Neutrophil (primary cell): ENCODE measurements around the gene MAP3K6.

Experiments
- H3K27ac ChIP-seq: fragments of 200-600 bp; sonication (generic); 2 replicates; pipeline ENCODE4 v1.5.1; 2016; ENCODE audit warnings: mild to moderate bottlenecking, moderate library complexity
- H3K27me3 ChIP-seq: fragments of 200-600 bp; sonication (generic); 2 replicates; pipeline ENCODE4 v1.6.0; 2016; ENCODE audit warnings: mild to moderate bottlenecking
- H3K36me3 ChIP-seq: fragments of 200-600 bp; sonication (generic); 2 replicates; pipeline ENCODE4 v1.5.1; 2017
- H3K4me1 ChIP-seq, 2 experiments: fragments of 200-600 bp in 1 of 2; sonication (generic) in 1 of 2; 1 replicate in 1 of 2; 2 replicates in 1 of 2; pipeline versions ENCODE4 v1.5.1 to v1.6.1; 2013 to 2016; ENCODE audit warnings: low read depth in 1 of 2, low read length in 1 of 2, mild to moderate bottlenecking in 1 of 2, moderate library complexity in 1 of 2; ENCODE audit not compliant: control insufficient read depth in 1 of 2, insufficient read depth in 1 of 2
- H3K4me3 ChIP-seq, 2 experiments: fragments of 200-600 bp in 1 of 2; sonication (generic) in 1 of 2; 1 replicate in 1 of 2; 2 replicates in 1 of 2; pipeline ENCODE4 v1.5.1; 2013 to 2016; ENCODE audit warnings: low read depth in 1 of 2, low read length in 1 of 2, mild to moderate bottlenecking in 1 of 2, moderate library complexity in 1 of 2
- H3K9me3 ChIP-seq: fragments of 200-600 bp; sonication (generic); 2 replicates; pipeline ENCODE4 v1.5.1; 2016
- TF ChIP-seq, protein P1 (sequence below): fragments of 200-600 bp; sonication (generic); IDR thresholded peaks from 2 replicates; pipeline ENCODE4 v1.5.1; 2016; ENCODE audit warnings: antibody characterized with exemption

Gene MAP3K6, protein sequence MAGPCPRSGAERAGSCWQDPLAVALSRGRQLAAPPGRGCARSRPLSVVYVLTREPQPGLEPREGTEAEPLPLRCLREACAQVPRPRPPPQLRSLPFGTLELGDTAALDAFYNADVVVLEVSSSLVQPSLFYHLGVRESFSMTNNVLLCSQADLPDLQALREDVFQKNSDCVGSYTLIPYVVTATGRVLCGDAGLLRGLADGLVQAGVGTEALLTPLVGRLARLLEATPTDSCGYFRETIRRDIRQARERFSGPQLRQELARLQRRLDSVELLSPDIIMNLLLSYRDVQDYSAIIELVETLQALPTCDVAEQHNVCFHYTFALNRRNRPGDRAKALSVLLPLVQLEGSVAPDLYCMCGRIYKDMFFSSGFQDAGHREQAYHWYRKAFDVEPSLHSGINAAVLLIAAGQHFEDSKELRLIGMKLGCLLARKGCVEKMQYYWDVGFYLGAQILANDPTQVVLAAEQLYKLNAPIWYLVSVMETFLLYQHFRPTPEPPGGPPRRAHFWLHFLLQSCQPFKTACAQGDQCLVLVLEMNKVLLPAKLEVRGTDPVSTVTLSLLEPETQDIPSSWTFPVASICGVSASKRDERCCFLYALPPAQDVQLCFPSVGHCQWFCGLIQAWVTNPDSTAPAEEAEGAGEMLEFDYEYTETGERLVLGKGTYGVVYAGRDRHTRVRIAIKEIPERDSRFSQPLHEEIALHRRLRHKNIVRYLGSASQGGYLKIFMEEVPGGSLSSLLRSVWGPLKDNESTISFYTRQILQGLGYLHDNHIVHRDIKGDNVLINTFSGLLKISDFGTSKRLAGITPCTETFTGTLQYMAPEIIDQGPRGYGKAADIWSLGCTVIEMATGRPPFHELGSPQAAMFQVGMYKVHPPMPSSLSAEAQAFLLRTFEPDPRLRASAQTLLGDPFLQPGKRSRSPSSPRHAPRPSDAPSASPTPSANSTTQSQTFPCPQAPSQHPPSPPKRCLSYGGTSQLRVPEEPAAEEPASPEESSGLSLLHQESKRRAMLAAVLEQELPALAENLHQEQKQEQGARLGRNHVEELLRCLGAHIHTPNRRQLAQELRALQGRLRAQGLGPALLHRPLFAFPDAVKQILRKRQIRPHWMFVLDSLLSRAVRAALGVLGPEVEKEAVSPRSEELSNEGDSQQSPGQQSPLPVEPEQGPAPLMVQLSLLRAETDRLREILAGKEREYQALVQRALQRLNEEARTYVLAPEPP (N-terminal part only)

DNA sequence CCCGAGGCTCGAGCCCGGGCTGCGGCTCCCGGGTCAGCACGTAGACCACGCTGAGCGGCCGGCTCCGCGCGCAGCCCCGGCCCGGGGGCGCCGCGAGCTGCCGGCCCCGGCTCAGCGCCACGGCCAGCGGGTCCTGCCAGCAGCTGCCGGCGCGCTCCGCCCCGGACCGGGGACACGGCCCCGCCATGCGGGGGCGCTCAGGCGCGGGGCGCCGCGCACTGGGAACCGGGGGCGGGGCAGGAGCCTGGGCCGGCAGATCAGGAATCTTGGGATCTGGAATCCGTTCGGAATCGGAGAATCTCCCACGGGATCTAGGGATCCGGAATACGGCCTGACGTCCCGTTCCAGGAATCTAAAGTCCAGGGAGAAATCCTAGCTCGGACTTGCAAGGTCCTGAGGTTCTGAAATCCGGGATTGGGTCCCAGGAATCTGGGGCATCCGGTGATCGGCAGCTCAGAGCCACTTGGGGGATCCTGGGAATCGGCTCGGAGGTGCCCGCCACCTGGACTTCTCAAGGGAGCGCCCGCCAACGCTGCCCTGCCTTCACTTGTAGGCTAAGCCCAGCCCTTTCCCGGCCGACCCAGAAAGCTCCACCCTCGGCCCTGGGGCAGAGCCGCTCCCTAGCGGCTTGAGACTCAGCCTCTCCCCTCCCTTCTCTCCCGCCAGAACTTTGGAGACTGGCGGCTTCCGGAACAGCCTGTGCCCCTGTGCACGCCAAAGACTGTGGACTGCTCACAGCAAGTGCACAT lies at the start of gene MAP3K6:
MAP3K6 (minus strand) TSS at position 551 of the 749 bp plus-strand sequence; CDS start at position 187, 364 bp downstream.
- Histone ChIP-seq H3K27ac (peak within 1 kb of the TSS; percentile 27), H3K4me3 (peak within 1 kb of the TSS; percentile 63 to 76), H3K4me1 (peaks cover 51 to 61% of the 10 kb centered on the region in 2 experiments), H3K9me3 (no peaks in the 10 kb centered on the region), H3K36me3 (no peaks in the 10 kb centered on the region), H3K27me3 (peaks cover 36% of the 10 kb centered on the region)
- TF ChIP-seq, protein P1, sequence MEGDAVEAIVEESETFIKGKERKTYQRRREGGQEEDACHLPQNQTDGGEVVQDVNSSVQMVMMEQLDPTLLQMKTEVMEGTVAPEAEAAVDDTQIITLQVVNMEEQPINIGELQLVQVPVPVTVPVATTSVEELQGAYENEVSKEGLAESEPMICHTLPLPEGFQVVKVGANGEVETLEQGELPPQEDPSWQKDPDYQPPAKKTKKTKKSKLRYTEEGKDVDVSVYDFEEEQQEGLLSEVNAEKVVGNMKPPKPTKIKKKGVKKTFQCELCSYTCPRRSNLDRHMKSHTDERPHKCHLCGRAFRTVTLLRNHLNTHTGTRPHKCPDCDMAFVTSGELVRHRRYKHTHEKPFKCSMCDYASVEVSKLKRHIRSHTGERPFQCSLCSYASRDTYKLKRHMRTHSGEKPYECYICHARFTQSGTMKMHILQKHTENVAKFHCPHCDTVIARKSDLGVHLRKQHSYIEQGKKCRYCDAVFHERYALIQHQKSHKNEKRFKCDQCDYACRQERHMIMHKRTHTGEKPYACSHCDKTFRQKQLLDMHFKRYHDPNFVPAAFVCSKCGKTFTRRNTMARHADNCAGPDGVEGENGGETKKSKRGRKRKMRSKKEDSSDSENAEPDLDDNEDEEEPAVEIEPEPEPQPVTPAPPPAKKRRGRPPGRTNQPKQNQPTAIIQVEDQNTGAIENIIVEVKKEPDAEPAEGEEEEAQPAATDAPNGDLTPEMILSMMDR: no peak

DNA sequence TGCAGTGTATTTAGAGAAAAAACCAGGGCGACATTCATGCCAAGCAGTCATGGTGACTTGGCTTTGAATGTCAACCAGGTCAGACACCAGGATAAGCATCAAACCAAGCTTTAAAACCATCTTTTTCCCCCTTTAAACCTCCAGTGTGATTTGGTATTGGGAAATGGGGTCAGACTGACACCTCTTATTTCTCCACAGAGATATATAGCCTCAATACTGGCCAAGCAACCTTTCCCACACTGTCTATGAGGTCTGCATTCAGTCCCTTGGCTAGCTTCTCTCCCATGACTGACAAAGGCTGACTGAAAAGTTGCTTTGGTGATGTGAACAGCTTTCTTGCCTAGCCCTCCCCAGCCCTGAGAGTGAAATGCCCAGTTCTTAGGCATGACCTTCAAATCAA lies 47.3 kb upstream of the MAP3K6 start:
- TF ChIP-seq, protein P1: no peak
- Histone ChIP-seq H3K4me3 (no peak overlapping the region), H3K27ac (no peak overlapping the region), H3K4me1 (peaks cover 0 to 3% of the 10 kb centered on the region in 2 experiments), H3K36me3 (peaks cover 100% of the 10 kb centered on the region), H3K9me3 (no peaks in the 10 kb centered on the region), H3K27me3 (no peaks in the 10 kb centered on the region)

GRCh38 chr1:27413004-27413403 lies 46.2 kb upstream of the MAP3K6 start:
- TF ChIP-seq, protein P1: no peak
- H3K27ac ChIP-seq: no peak overlapping the region
- no peak overlapping the region for H3K4me3 ChIP-seq
- no peaks in the 10 kb centered on the region for H3K27me3 ChIP-seq
- H3K9me3 ChIP-seq: no peaks in the 10 kb centered on the region
- peaks cover 0 to 3% of the 10 kb centered on the region in 2 experiments for H3K4me1 ChIP-seq
- peaks cover 100% of the 10 kb centered on the region for H3K36me3 ChIP-seq

DNA sequence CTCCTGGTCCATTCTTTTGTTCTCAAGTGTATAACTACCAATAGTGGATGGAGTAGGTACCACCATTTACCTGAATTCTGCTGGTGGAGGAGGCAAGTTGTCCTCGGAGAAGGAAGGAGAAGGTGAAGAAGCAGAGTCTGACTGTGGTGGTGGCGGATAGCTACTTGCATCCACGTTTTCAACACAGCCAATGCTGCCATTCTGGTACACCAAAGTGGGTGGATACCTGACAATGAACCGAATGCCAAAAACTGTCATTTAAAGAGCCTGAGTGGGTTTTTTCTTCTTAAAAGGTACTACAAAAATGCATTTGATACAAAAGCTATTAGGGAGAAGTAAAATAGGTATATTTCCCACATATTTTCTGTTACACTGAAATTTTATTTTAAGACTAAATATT lies 45.7 kb upstream of the MAP3K6 start:
- H3K9me3 ChIP-seq: no peaks in the 10 kb centered on the region
- no peak overlapping the region for H3K27ac ChIP-seq
- no peak overlapping the region for H3K4me3 ChIP-seq
- peaks cover 100% of the 10 kb centered on the region for H3K36me3 ChIP-seq
- H3K4me1 ChIP-seq: peaks cover 0 to 3% of the 10 kb centered on the region in 2 experiments
- H3K27me3 ChIP-seq: no peaks in the 10 kb centered on the region
- TF ChIP-seq, protein P1: no peak
